ENCODE data around the gene SPATS1.

- TF ChIP-seq CTCF (IDR thresholded peaks at IDR 0.05) (no peak), POLR2A (IDR thresholded peaks at IDR 0.05) (no peak)
Measured at GRCh38 chr6:44375071-44375470, 32.6 kb downstream of the SPATS1 start.
